ENCODE measurements around the gene NENF. TPM values are rescaled to one million over a fixed set of nuclear protein-coding genes. Genes with fewer than 3 reads are reported as not detected.

The NENF gene
- total RNA-seq (2022; extraction: Qiagen RNA extraction; ENCODE audit: low read depth) = 81.4 to 140 TPM (median 137 TPM) in 5 replicates

DNA sequence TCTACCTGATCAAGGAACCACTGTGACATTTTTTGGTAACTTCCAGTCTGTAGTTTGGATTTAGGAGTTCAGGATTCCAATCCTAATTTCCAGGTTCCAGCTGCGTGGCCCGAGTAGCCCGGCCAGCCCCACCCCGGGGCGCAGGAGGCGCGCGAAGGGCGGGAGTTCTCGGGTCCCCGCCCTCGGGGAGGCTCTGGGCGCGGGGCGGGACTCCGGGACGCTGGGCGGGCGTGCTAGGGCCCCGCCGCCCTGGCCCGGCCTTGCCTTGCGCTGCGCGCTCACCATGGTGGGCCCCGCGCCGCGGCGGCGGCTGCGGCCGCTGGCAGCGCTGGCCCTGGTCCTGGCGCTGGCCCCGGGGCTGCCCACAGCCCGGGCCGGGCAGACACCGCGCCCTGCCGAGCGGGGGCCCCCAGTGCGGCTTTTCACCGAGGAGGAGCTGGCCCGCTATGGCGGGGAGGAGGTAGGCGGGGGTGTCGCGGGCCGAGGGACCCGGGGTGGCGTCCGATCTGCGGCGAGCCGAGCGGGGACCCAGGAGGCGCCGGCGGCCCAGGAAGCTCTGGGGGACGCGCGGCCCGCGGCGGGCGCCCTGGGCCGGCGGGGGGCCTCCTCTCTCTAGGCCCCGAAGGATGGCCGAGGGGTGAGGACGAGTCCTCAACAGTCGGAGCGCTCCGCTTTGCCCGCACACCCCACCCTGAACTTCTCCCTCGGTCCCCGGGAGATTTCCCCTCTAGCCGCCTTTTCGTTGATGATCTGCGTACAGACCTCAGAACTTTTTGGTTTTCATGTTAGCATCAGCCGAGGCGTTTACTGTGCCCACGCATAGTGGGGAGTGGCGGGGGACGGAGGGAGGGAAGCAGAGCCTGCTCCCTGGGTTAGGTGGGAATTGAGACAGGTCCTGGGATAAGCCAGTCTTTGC is at the start of gene NENF:
Gene NENF, plus strand, starts transcription at position 260 of the 916 bp plus-strand sequence. Its CDS starts 24 bp downstream, at position 284.

DNA sequence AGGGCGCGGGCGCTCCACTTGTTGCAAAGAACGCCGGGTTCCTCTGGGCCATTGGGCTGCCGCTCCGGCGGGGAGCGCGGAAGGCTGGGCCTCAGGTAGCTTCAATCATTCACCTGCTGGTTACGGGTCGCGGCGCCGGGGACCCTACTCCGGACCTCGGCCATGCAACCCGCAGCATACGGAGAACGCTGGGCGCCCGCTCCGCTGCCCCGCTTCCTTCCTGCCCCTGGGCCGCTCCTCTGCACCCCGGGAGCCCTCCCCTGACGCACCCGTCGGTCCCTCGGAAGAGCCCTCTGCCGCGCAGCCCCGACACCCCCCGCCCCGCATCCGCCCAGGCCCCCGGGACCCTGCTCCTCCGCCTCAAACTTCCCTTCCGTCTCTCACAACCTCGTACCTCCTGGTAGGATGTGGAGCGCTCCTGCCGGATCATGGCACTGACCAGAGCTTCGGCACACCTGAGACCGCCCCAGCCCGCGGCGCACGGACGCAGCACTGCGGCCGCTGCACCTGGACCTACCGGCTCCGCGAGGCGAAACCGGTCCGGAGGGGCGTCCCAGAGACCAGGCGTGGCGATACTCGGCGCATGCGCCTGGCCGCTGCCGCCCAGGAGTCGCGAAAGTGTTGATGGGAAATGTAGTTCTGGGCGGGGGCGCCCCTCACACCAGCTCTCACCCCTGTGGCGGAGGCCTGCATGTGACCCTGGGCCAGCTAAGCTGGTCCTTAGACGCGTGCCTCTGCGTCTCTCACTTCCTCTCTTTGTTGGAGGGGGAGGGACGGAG is 18.2 kb upstream of the NENF start, which contains the start of gene PACC1:
Gene PACC1, minus strand, starts transcription at position 559 of the 779 bp plus-strand sequence. Its CDS starts 129 bp downstream, at position 430.

Other genes with a start within 250 kb of the NENF start
- 22.1 to 25.3 TPM (median 23.8 TPM) in 5 replicates for gene PPP2R5A, start 147.5 kb upstream of the NENF start, total RNA-seq (2022; extraction: Qiagen RNA extraction; ENCODE audit: low read depth)
- 19.0 to 23.8 TPM (median 22.3 TPM) in 5 replicates for gene PACC1, start 18.0 kb upstream of the NENF start, total RNA-seq (2022; extraction: Qiagen RNA extraction; ENCODE audit: low read depth)
- 24.2 to 40.7 TPM (median 32.7 TPM) in 5 replicates for gene ATF3, start 175.8 kb downstream of the NENF start, total RNA-seq (2022; extraction: Qiagen RNA extraction; ENCODE audit: low read depth)

Data from A549 treated with CpdA at 1 μM for 4 hours (cell line).